ENCODE measurements around the gene SGCA.

DNA sequence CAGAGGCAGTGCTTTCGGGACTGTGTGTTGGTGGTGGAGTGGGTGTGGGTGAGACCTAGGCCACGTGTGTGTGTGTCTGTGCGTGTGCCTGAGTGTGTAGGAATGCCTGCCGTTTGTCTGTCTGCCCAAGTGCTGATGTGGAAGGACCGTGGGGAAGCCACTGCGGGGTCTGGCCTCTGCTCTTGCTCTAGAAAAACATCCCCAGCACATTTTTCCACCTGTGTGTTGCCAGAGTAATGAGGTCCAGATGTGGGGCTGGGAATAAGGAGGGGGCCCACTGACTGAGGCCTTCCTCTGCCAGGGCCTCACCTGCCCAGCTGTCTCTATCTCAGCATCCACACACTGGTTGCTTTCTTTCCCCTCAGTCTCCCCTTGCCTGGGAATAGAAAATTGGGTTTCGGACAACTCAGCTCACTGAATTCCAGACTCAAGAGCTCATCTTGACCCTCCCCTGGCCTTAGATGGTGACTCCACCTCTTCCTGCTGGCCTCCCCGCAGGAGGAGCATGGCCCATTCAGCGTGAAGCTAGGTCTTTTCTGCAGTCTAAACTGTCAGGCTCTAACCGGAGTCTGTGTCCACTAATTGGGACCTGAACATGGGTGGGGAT, 7.6 kb downstream of the SGCA start:
- TF ChIP-seq, protein P1, sequence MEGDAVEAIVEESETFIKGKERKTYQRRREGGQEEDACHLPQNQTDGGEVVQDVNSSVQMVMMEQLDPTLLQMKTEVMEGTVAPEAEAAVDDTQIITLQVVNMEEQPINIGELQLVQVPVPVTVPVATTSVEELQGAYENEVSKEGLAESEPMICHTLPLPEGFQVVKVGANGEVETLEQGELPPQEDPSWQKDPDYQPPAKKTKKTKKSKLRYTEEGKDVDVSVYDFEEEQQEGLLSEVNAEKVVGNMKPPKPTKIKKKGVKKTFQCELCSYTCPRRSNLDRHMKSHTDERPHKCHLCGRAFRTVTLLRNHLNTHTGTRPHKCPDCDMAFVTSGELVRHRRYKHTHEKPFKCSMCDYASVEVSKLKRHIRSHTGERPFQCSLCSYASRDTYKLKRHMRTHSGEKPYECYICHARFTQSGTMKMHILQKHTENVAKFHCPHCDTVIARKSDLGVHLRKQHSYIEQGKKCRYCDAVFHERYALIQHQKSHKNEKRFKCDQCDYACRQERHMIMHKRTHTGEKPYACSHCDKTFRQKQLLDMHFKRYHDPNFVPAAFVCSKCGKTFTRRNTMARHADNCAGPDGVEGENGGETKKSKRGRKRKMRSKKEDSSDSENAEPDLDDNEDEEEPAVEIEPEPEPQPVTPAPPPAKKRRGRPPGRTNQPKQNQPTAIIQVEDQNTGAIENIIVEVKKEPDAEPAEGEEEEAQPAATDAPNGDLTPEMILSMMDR (IDR thresholded peaks at IDR 0.05; ENCODE audit: low read length) = no peak
- TF ChIP-seq EZH2phosphoT487 (IDR thresholded peaks at IDR 0.05; ENCODE audit: low read length) = no peak

Measured in MM.1S (cell line).